ENCODE results near the gene TRAF4. TPM values are rescaled to one million over a fixed set of nuclear protein-coding genes. Genes with fewer than 3 reads are reported as not detected.

The TRAF4 gene
- total and polyA plus RNA-seq, 9 of the 15 experiments (the other 6 are each of a cell fraction or from before 2014, with no cell fraction given) = 2.4 to 147 (median 72.4) TPM

- 0 out of 2 replicates have a peak, but pooled peaks have one; percentile 29 for TF ChIP-seq ZHX1 (conservative IDR thresholded peaks at IDR 0.05; ENCODE audit: low read length)
- no peak for TF ChIP-seq FOXM1 (IDR thresholded peaks at IDR 0.05; ENCODE audit: low read depth)
- 0 out of 2 replicates have a peak, but pooled peaks have one; percentile 52 for TF ChIP-seq FOXM1 (CRISPR knock-in tag; IDR thresholded peaks at IDR 0.05; ENCODE audit: low read depth)
- TF ChIP-seq HEY1 (CRISPR knock-in tag; IDR thresholded peaks at IDR 0.05; ENCODE audit: borderline replicate concordance) = no peak
- TF ChIP-seq TOE1 (IDR thresholded peaks at IDR 0.05; ENCODE audit: borderline replicate concordance) = 0 out of 2 replicates have a peak, but pooled peaks have one; percentile 21
- TF ChIP-seq TOE1 (CRISPR knock-in tag; IDR thresholded peaks at IDR 0.05; ENCODE audit: borderline replicate concordance, low read depth) = 0 out of 2 replicates have a peak, but pooled peaks have one; percentile 67
These were observed 32.7 kb upstream of the TRAF4 start (continued) for GRCh38 chr17:28710861-28711722.

All from K562 (cell line).